Ectodermal cell (in vitro differentiated cells): Measurements from ENCODE around the gene PHKG2.

ENCODE experiments used
- H3K27ac ChIP-seq: 2 replicates; pipeline ENCODE4 v1.7.0; 2013; ENCODE audit warnings: mild to moderate bottlenecking, low read depth, low read length; ENCODE audit not compliant: insufficient read depth, poor library complexity, severe bottlenecking
- H3K27me3 ChIP-seq: 2 replicates; pipeline ENCODE4 v1.7.0; 2013; ENCODE audit warnings: mild to moderate bottlenecking, low read length; ENCODE audit not compliant: insufficient read depth, control insufficient read depth, poor library complexity, severe bottlenecking
- H3K36me3 ChIP-seq: one replicate; pipeline ENCODE4 v1.7.0; 2013; ENCODE audit warnings: low read length; ENCODE audit not compliant: control insufficient read depth, insufficient read depth
- H3K4me1 ChIP-seq: one replicate; pipeline ENCODE4 v1.7.0; 2013; ENCODE audit warnings: low read length; ENCODE audit not compliant: control insufficient read depth, insufficient read depth
- H3K4me3 ChIP-seq: 2 replicates; pipeline ENCODE4 v1.7.0; 2013; ENCODE audit warnings: low read depth, low read length, control low read depth; ENCODE audit not compliant: insufficient read depth
- H3K9me3 ChIP-seq: 2 replicates; pipeline ENCODE4 v1.7.0; 2013; ENCODE audit warnings: mild to moderate bottlenecking, low read length, moderate library complexity; ENCODE audit not compliant: control insufficient read depth
- whole genome bisulfite sequencing, 2 experiments: methylation state at CpG; one replicate each; pipeline ENCODE4 v1.1.7; 2013; ENCODE audit warnings: missing lambda C conversion rate in 2 of 2; 5-methylcytosine and 5-hydroxymethylcytosine counted together

The PHKG2 gene

GRCh38 chr16:30725418-30725792 lies 22.8 kb upstream of the PHKG2 start:
- no peaks in the 10 kb centered on the region for H3K9me3 ChIP-seq
- 80 to 84% methylated on average over 2 of the region's 3 CpGs for WGBS, 2 experiments
- peaks cover 74% of the 10 kb centered on the region for H3K36me3 ChIP-seq
- H3K4me1 ChIP-seq, result no peaks in the 10 kb centered on the region
- no peak overlapping the region for H3K27ac ChIP-seq
- H3K27me3 ChIP-seq, result no peaks in the 10 kb centered on the region
- H3K4me3 ChIP-seq, result no peak overlapping the region

- Histone ChIP-seq H3K4me3 (no peak overlapping the region), H3K9me3 (no peaks in the 10 kb centered on the region), H3K27ac (no peak overlapping the region), H3K27me3 (no peaks in the 10 kb centered on the region), H3K36me3 (peaks cover 62% of the 10 kb centered on the region), H3K4me1 (no peaks in the 10 kb centered on the region)
- 91 to 100% methylated on average over 6 of the region's 6 CpGs for WGBS, 2 experiments
Observed at GRCh38 chr16:30728321-30728720, 19.9 kb upstream of the PHKG2 start.

- peaks cover 62% of the 10 kb centered on the region for H3K36me3 ChIP-seq
- H3K4me1 ChIP-seq, result no peaks in the 10 kb centered on the region
- no peak overlapping the region for H3K4me3 ChIP-seq
- no peak overlapping the region for H3K27ac ChIP-seq
- no peaks in the 10 kb centered on the region for H3K27me3 ChIP-seq
- 94 to 95% methylated on average over 17 of the region's 17 CpGs for WGBS, 2 experiments
- H3K9me3 ChIP-seq, result no peaks in the 10 kb centered on the region
Observed at GRCh38 chr16:30728899-30729672, 19.1 kb upstream of the PHKG2 start.

- 90 to 92% methylated on average over 2 of the region's 3 CpGs for WGBS, 2 experiments
- Histone ChIP-seq H3K27me3 (no peaks in the 10 kb centered on the region), H3K4me3 (no peak overlapping the region), H3K9me3 (no peaks in the 10 kb centered on the region), H3K27ac (no peak overlapping the region), H3K36me3 (peaks cover 56% of the 10 kb centered on the region), H3K4me1 (no peaks in the 10 kb centered on the region)
Observed at GRCh38 chr16:30731411-30731810, 16.8 kb upstream of the PHKG2 start.

GRCh38 chr16:30736995-30737793 lies 11.0 kb upstream of the PHKG2 start:
- WGBS, 2 experiments, result 95 to 96% methylated on average over 17 of the region's 17 CpGs
- peaks cover 62% of the 10 kb centered on the region for H3K36me3 ChIP-seq
- H3K4me3 ChIP-seq, result no peak overlapping the region

GRCh38 chr16:30737794-30738648 lies 10.2 kb upstream of the PHKG2 start:
- Histone ChIP-seq H3K4me3 (no peak overlapping the region), H3K27me3 (no peaks in the 10 kb centered on the region), H3K36me3 (peaks cover 54% of the 10 kb centered on the region), H3K27ac (no peak overlapping the region), H3K9me3 (no peaks in the 10 kb centered on the region), H3K4me1 (no peaks in the 10 kb centered on the region)
- WGBS, 2 experiments, result 96 to 97% methylated on average over 25 of the region's 25 CpGs

More at GRCh38 chr16:30736995-30737793, 11.0 kb upstream of the PHKG2 start:
- Histone ChIP-seq H3K27ac (no peak overlapping the region), H3K4me1 (no peaks in the 10 kb centered on the region), H3K9me3 (no peaks in the 10 kb centered on the region), H3K27me3 (no peaks in the 10 kb centered on the region)

GRCh38 chr16:30738984-30739951 lies 9.0 kb upstream of the PHKG2 start:
- WGBS, 2 experiments, result 94 to 96% methylated on average over 36 to 37 of the region's 37 CpGs
- Histone ChIP-seq H3K4me3 (no peak overlapping the region), H3K27ac (no peak overlapping the region), H3K27me3 (no peaks in the 10 kb centered on the region), H3K9me3 (no peaks in the 10 kb centered on the region), H3K36me3 (peaks cover 41% of the 10 kb centered on the region), H3K4me1 (no peaks in the 10 kb centered on the region)

DNA sequence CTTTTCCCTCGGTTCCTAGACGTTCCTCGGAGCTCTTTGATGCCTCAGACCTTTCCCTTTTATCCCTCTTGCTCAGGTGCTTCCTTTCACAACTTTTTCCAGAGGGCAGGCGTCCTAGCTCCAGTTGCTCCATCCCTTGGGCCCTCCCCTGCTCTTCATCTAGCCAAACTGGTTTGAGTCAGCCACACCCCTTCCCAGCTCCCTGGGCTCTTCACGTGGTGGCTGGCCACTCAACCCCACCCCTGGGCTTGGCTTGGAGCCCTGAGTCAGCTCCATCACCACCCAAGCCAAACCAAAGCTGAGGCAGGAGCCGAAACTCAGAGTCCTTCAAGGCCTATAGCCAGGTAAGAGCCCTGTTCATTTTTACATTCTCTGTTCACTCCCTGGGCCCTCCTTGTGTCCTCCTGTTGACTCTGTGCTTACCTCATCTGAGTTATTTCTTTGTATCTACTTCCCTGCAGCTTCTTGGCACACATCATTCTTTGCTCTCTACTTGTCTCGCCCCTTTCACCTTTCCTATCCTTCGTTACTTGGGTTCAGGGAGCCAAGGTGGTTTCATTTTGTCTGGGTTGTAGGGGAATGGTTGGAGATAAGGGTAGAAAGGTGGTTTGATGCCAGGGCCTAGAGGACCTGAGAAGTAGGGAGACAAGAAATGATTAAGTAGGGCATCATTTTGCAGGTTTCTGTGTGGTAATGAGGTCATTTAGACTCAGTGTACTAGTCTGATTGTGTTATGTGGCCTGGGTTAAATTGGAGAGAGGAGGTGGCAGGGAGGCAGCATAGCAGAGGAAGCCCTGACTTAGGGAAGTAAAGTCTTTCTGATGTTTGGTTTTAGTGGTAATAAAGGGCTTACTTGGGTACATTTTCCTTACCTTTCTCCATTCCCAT lies 7.6 kb upstream of the PHKG2 start:
- 80 to 81% methylated on average over 8 of the region's 8 CpGs for WGBS, 2 experiments
- H3K36me3 ChIP-seq, result peaks cover 36% of the 10 kb centered on the region
- H3K4me3 ChIP-seq, result no peak overlapping the region
- no peaks in the 10 kb centered on the region for H3K9me3 ChIP-seq
- H3K4me1 ChIP-seq, result no peaks in the 10 kb centered on the region
- no peak overlapping the region for H3K27ac ChIP-seq
- no peaks in the 10 kb centered on the region for H3K27me3 ChIP-seq
